ENCODE measurements around the gene PRIM2.
"Not testable (repeated sequence)": the region's sequence is repeated elsewhere in the genome, so short reads cannot be mapped to it uniquely, and the experiment has no call there.

Gene PRIM2

GRCh38 chr6:57283106-57283505 lies 34.3 kb upstream of the PRIM2 start:
- no peak for TF ChIP-seq CTCF (IDR thresholded peaks at IDR 0.05; ENCODE audit: low read depth, low read length)

GRCh38 chr6:57283911-57284455 lies 33.4 kb upstream of the PRIM2 start:
- no peak for DNase-seq (ENCODE audit: extremely low read depth, low read depth)
- TF ChIP-seq CTCF (IDR thresholded peaks at IDR 0.05; ENCODE audit: low read depth, low read length), result no peak

More at GRCh38 chr6:57283106-57283505, 34.3 kb upstream of the PRIM2 start:
- no peak for DNase-seq (ENCODE audit: extremely low read depth, low read depth)

GRCh38 chr6:57288136-57288535 lies 29.3 kb upstream of the PRIM2 start:
- DNase-seq (ENCODE audit: extremely low read depth, low read depth), result not testable (repeated sequence)

- not testable (repeated sequence) for DNase-seq (ENCODE audit: extremely low read depth, low read depth)
These were observed 24.0 kb upstream of the PRIM2 start for GRCh38 chr6:57293472-57293871.

- TF ChIP-seq CTCF (IDR thresholded peaks at IDR 0.05; ENCODE audit: low read depth, low read length), result no peak
These were observed 22.5 kb upstream of the PRIM2 start for GRCh38 chr6:57294862-57295445.

GRCh38 chr6:57297505-57297904 lies 19.9 kb upstream of the PRIM2 start:
- DNase-seq (ENCODE audit: extremely low read depth, low read depth), result no peak
- no peak for TF ChIP-seq CTCF (IDR thresholded peaks at IDR 0.05; ENCODE audit: low read depth, low read length)

More at GRCh38 chr6:57294862-57295445, 22.5 kb upstream of the PRIM2 start:
- no peak for DNase-seq (ENCODE audit: extremely low read depth, low read depth)

GRCh38 chr6:57298741-57299140 lies 18.7 kb upstream of the PRIM2 start:
- no peak for DNase-seq (ENCODE audit: extremely low read depth, low read depth)
- TF ChIP-seq CTCF (IDR thresholded peaks at IDR 0.05; ENCODE audit: low read depth, low read length), result no peak

GRCh38 chr6:57301757-57302156 lies 15.7 kb upstream of the PRIM2 start:
- no peak for TF ChIP-seq CTCF (IDR thresholded peaks at IDR 0.05; ENCODE audit: low read depth, low read length)
- DNase-seq (ENCODE audit: extremely low read depth, low read depth), result no peak
